B cell (primary cell): ENCODE measurements around the gene ASPSCR1. TPM values are rescaled to one million over a fixed set of nuclear protein-coding genes. Genes with fewer than 3 reads are reported as not detected.

Experiments
- ATAC-seq: fragments of 200-7000 bp; cut with Tn5 transposase; one replicate; pipeline ENCODE4 v1.10.0; 2021; ENCODE audit warnings: low read depth, mild to moderate bottlenecking, moderate number of reproducible peaks, moderate library complexity
- CTCF ChIA-PET: fragments of 350-600 bp; sonication (Branson Sonifier 250); formaldehyde crosslinking; loops from one replicate; lab custom pipeline; 2021; ENCODE audit warnings: antibody characterized with exemption, inconsistent platforms; lab: Charles Lee
- POLR2A ChIA-PET: fragments of 350-600 bp; sonication (Branson Sonifier 250); formaldehyde crosslinking; loops from one replicate; lab custom pipeline; 2021; ENCODE audit warnings: antibody characterized with exemption; lab: Charles Lee
- DNase-seq: peaks from one replicate; pipeline ENCODE4 v3.0.0; 2013
- H2AFZ ChIP-seq: 2 replicates; pipeline ENCODE4 v1.6.1; 2012; ENCODE audit warnings: mild to moderate bottlenecking, low read depth, low read length; ENCODE audit not compliant: insufficient read depth, poor library complexity, severe bottlenecking
- H3K27ac ChIP-seq, 2 donors: 1 replicate in 1 of 2; 2 replicates in 1 of 2; pipeline ENCODE4 v1.5.1; 2012 to 2013; ENCODE audit warnings: low read length in 2 of 2, mild to moderate bottlenecking in 2 of 2, moderate library complexity in 1 of 2
- H3K27me3 ChIP-seq, 4 experiments: fragments of 200-600 bp in 1 of 4; sonication (generic) in 1 of 4; replicated peaks in 1 of 4; 1 replicate in 2 of 4; 2 replicates in 2 of 4; pipeline versions ENCODE4 v1.6.1 to v1.7.0; 2013 to 2016; ENCODE audit warnings: low read length in 3 of 4, mild to moderate bottlenecking in 2 of 4, mixed read lengths in 1 of 4, moderate library complexity in 1 of 4; ENCODE audit not compliant: insufficient read depth in 4 of 4, control insufficient read depth in 3 of 4; ENCODE audit errors: control extremely low read depth in 1 of 4
- H3K36me3 ChIP-seq, 2 experiments: replicated peaks in 1 of 2; 1 replicate in 1 of 2; 2 replicates in 1 of 2; pipeline versions ENCODE4 v1.6.1 to v1.7.1; 2013; ENCODE audit warnings: low read length in 1 of 2; ENCODE audit not compliant: insufficient read depth in 2 of 2, control insufficient read depth in 1 of 2; ENCODE audit errors: control extremely low read depth in 1 of 2, extremely low read depth in 1 of 2
- H3K4me1 ChIP-seq, 2 donors: fragments of 200-600 bp in 1 of 2; sonication (generic) in 1 of 2; 1 replicate in 1 of 2; 2 replicates in 1 of 2; pipeline versions ENCODE4 v1.5.1 to v1.6.1; 2013 to 2017; ENCODE audit warnings: low read length in 2 of 2; ENCODE audit not compliant: control insufficient read depth in 2 of 2, insufficient read depth in 2 of 2
- H3K4me2 ChIP-seq: replicated peaks from 2 replicates; pipeline ENCODE3; 2012; ENCODE audit warnings: mild to moderate bottlenecking, low read depth, low read length; ENCODE audit not compliant: poor library complexity, severe bottlenecking
- H3K4me3 ChIP-seq, 5 experiments: fragments of 200-600 bp in 1 of 5; sonication (generic) in 1 of 5; 1 replicate in 3 of 5; 2 replicates in 2 of 5; pipeline versions ENCODE4 v1.5.1 to v1.7.0; 2011 to 2016; ENCODE audit warnings: low read length in 4 of 5, mild to moderate bottlenecking in 4 of 5, low read depth in 2 of 5, control low read depth in 1 of 5, moderate library complexity in 1 of 5; ENCODE audit not compliant: insufficient read depth in 1 of 5; ENCODE audit errors: control extremely low read depth in 1 of 5, extremely low read depth in 1 of 5
- H3K79me2 ChIP-seq: fragments of 200-600 bp; sonication (generic); one replicate; pipeline ENCODE4 v1.6.0; 2016; ENCODE audit warnings: low read length; ENCODE audit not compliant: control insufficient read depth, insufficient read depth
- H3K9ac ChIP-seq: fragments of 200-600 bp; sonication (generic); 2 replicates; pipeline ENCODE4 v1.6.1; 2017; ENCODE audit warnings: mild to moderate bottlenecking, low read length, moderate library complexity
- H3K9me3 ChIP-seq, 3 donors: one replicate each; pipeline versions ENCODE4 v1.6.1 to v1.7.1; 2013; ENCODE audit warnings: low read length in 2 of 3; ENCODE audit not compliant: control insufficient read depth in 2 of 3, insufficient read depth in 1 of 3; ENCODE audit errors: control extremely low read depth in 1 of 3
- H4K20me1 ChIP-seq: 2 replicates; pipeline ENCODE4 v1.6.0; 2012; ENCODE audit warnings: mild to moderate bottlenecking, low read length; ENCODE audit not compliant: insufficient read depth, control insufficient read depth, poor library complexity, severe bottlenecking
- H3K27ac Mint-ChIP-seq: one replicate; pipeline ENCODE4 v1.8.0; 2021; ENCODE audit warnings: mixed read lengths
- H3K27me3 Mint-ChIP-seq: one replicate; pipeline ENCODE4 v1.8.0; 2021; ENCODE audit warnings: mixed read lengths
- H3K4me1 Mint-ChIP-seq: one replicate; pipeline ENCODE4 v1.8.0; 2021; ENCODE audit warnings: mixed read lengths
- H3K4me3 Mint-ChIP-seq: one replicate; pipeline ENCODE4 v1.8.0; 2021; ENCODE audit warnings: mixed read lengths
- H3K9me3 Mint-ChIP-seq: one replicate; pipeline ENCODE4 v1.8.0; 2022; ENCODE audit warnings: mixed read lengths; ENCODE audit not compliant: insufficient read depth
- EZH2 ChIP-seq: IDR thresholded peaks from 2 replicates; pipeline ENCODE4 v1.6.1; 2012; ENCODE audit warnings: borderline replicate concordance, low read depth, mild to moderate bottlenecking, moderate library complexity, low read length; ENCODE audit not compliant: insufficient read depth, poor library complexity, severe bottlenecking
- WGBS: methylation state at CpG from one replicate; pipeline ENCODE4 v1.1.5; 2013; ENCODE audit warnings: missing lambda C conversion rate; ENCODE audit not compliant: insufficient coverage; 5-methylcytosine and 5-hydroxymethylcytosine counted together
- intact Hi-C: fragments of 100-400 bp; cut with micrococcal nuclease; formaldehyde crosslinking; loops from one replicate; pipeline ENCODE4 v1.10.0; 2022
- polyA plus RNA-seq: library from polyadenylated mRNA; depleted of rRNA; stranded (reverse); fragments of >200 nt; gene quantifications from 2 replicates; pipeline ENCODE4 v1.2.3, GENCODE V29; 2012
- total RNA-seq, 2 donors: library from RNA; stranded (reverse); fragments of 120-200 nt in 1 of 2; gene quantifications; 1 replicate in 1 of 2; 2 replicates in 1 of 2; pipeline versions ENCODE4 v1.2.3 to v1.2.4, GENCODE V29; 2013 to 2022
- TF ChIP-seq, protein P1 (sequence below): fragments of 200-600 bp; IDR thresholded peaks from one replicate; pipeline ENCODE4 v1.8.0; 2022; ENCODE audit warnings: antibody characterized with exemption, mild to moderate bottlenecking

ASPSCR1 gene
- total and polyA plus RNA-seq, 2 donors (not counting 1 experiment from before 2014, with no cell fraction given): 34.0 to 46.7 TPM

- ATAC-seq (no peak), DNase-seq (no peak)
- intact Hi-C loops: loop anchor here (10.0 kb wide), 1 partner anchor 515 kb away; no protein-coding TSS in a partner anchor
- Mint-ChIP-seq H3K4me3 (peak overlapping the region; percentile 24), H3K9me3 (no peaks in the 10 kb centered on the region), H3K4me1 (peaks cover 22% of the 10 kb centered on the region), H3K27me3 (no peaks in the 10 kb centered on the region), H3K27ac (no peak overlapping the region)
- POLR2A ChIA-PET: no interaction called here
- H3K4me2 ChIP-seq: no peak overlapping the region
- 98% methylated on average over 8 of the region's 8 CpGs for WGBS
- H3K9me3 ChIP-seq: peaks cover 0 to 2% (median 0%) of the 10 kb centered on the region in 3 donors
- CTCF ChIA-PET: interaction anchor here (1.3 kb wide), 1 partner anchor 58 kb away, joined by 3 read pairs; the partner anchor contains the start of gene FASN
- TF ChIP-seq, protein P1, sequence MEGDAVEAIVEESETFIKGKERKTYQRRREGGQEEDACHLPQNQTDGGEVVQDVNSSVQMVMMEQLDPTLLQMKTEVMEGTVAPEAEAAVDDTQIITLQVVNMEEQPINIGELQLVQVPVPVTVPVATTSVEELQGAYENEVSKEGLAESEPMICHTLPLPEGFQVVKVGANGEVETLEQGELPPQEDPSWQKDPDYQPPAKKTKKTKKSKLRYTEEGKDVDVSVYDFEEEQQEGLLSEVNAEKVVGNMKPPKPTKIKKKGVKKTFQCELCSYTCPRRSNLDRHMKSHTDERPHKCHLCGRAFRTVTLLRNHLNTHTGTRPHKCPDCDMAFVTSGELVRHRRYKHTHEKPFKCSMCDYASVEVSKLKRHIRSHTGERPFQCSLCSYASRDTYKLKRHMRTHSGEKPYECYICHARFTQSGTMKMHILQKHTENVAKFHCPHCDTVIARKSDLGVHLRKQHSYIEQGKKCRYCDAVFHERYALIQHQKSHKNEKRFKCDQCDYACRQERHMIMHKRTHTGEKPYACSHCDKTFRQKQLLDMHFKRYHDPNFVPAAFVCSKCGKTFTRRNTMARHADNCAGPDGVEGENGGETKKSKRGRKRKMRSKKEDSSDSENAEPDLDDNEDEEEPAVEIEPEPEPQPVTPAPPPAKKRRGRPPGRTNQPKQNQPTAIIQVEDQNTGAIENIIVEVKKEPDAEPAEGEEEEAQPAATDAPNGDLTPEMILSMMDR: no peak
- no peak for TF ChIP-seq EZH2
- H4K20me1 ChIP-seq: peaks cover 18% of the 10 kb centered on the region
- H3K9ac ChIP-seq: no peak overlapping the region
- H3K4me1 ChIP-seq: peaks cover 18 to 19% of the 10 kb centered on the region in 2 donors
- H3K4me3 ChIP-seq: no peak overlapping the region
- no peak overlapping the region for H2AFZ ChIP-seq
- H3K27me3 ChIP-seq: no peaks in the 10 kb centered on the region
- peaks cover 14% of the 10 kb centered on the region for H3K79me2 ChIP-seq
- no peak overlapping the region for H3K27ac ChIP-seq
- no peaks in the 10 kb centered on the region for H3K36me3 ChIP-seq
Observed at GRCh38 chr17:82039695-82040299, 62.4 kb downstream of the ASPSCR1 start.

GRCh38 chr17:82041144-82041814 is 63.9 kb downstream of the ASPSCR1 start:
- no peak overlapping the region for H3K9ac ChIP-seq
- Mint-ChIP-seq H3K9me3 (no peaks in the 10 kb centered on the region), H3K27ac (no peak overlapping the region), H3K4me3 (no peak overlapping the region), H3K27me3 (no peaks in the 10 kb centered on the region), H3K4me1 (peaks cover 13% of the 10 kb centered on the region)
- H3K4me1 ChIP-seq: peaks cover 12 to 14% of the 10 kb centered on the region in 2 donors
- H3K4me3 ChIP-seq: no peak overlapping the region
- intact Hi-C loops: no loop called here
- DNase-seq: no peak
- H2AFZ ChIP-seq: no peak overlapping the region
- H3K27me3 ChIP-seq: no peaks in the 10 kb centered on the region
- CTCF ChIA-PET: interaction anchor here (0.7 kb wide), 1 partner anchor 43 kb away, joined by 3 read pairs; no protein-coding TSS in a partner anchor
- H3K27ac ChIP-seq: no peak overlapping the region
- H3K4me2 ChIP-seq: no peak overlapping the region
- H3K9me3 ChIP-seq: peaks cover 0 to 2% (median 0%) of the 10 kb centered on the region in 3 donors
- POLR2A ChIA-PET: interaction anchor here (0.6 kb wide), 1 partner anchor 533 kb away, joined by 6 read pairs; no protein-coding TSS in a partner anchor
- TF ChIP-seq, protein P1: no peak
- TF ChIP-seq EZH2: no peak
- WGBS: 94% methylated on average over 5 of the region's 17 CpGs
- H3K36me3 ChIP-seq: no peaks in the 10 kb centered on the region
- no peak for ATAC-seq
- peaks cover 9% of the 10 kb centered on the region for H4K20me1 ChIP-seq
- peaks cover 6% of the 10 kb centered on the region for H3K79me2 ChIP-seq
